ENCODE measurements around the gene CARD10. TPM values are rescaled to one million over a fixed set of nuclear protein-coding genes. Genes with fewer than 3 reads are reported as not detected.

CARD10 gene
- polyA plus RNA-seq, 1 donor from 2014 or later: 0.36 TPM

GRCh38 chr22:37462436-37462835 lies 56.8 kb downstream of the CARD10 start:
- Histone ChIP-seq H3K36me3 (ENCODE audit: insufficient read depth, low read length) (no peaks in the 10 kb centered on the region), H3K27me3 (ENCODE audit: insufficient read depth, low read depth, low read length) (no peaks in the 10 kb centered on the region), H3K4me3 (ENCODE audit: low read length) (no peak overlapping the region), H3F3A (ENCODE audit: insufficient read depth, low read length, poor library complexity, severe bottlenecking) (no peaks in the 10 kb centered on the region), H3K9me2 (ENCODE audit: insufficient read depth, low read length) (no peaks in the 10 kb centered on the region), H3K9ac (ENCODE audit: low read length) (no peak overlapping the region), H3K9me3 (ENCODE audit: low read length) (no peaks in the 10 kb centered on the region), H3K4me2 (ENCODE audit: low read length) (no peak overlapping the region), H4K20me1 (ENCODE audit: insufficient read depth) (no peaks in the 10 kb centered on the region), H3K27ac (ENCODE audit: low read length) (no peak overlapping the region), H2AFZ (ENCODE audit: low read depth, low read length) (no peak overlapping the region), H3K79me2 (replicated peaks; ENCODE audit: insufficient read depth, low read length) (no peaks in the 10 kb centered on the region)
- TF ChIP-seq EP300 (conservative IDR thresholded peaks at IDR 0.05; ENCODE audit: poor library complexity, severe bottlenecking): no peak
- TF ChIP-seq TAF1 (IDR thresholded peaks at IDR 0.05; ENCODE audit: low read depth): no peak
- no peak for TF ChIP-seq EZH2 (IDR thresholded peaks at IDR 0.05; ENCODE audit: borderline replicate concordance, insufficient read depth, low read length, poor library complexity, severe bottlenecking)
- TF ChIP-seq RAD21 (conservative IDR thresholded peaks at IDR 0.05): no peak
- TF ChIP-seq MXI1 (conservative IDR thresholded peaks at IDR 0.05; ENCODE audit: poor library complexity, severe bottlenecking): no peak
- TF ChIP-seq CTCF (IDR thresholded peaks at IDR 0.05; ENCODE audit: poor library complexity, severe bottlenecking): no peak
- no peak for TF ChIP-seq SMC3 (conservative IDR thresholded peaks at IDR 0.05; ENCODE audit: poor library complexity)
- TF ChIP-seq REST (IDR thresholded peaks at IDR 0.05; ENCODE audit: borderline replicate concordance): no peak

- no peak overlapping the region for H3K4me2 ChIP-seq (ENCODE audit: low read length)
- H3K36me3 ChIP-seq (ENCODE audit: insufficient read depth, low read length): no peaks in the 10 kb centered on the region
- no peaks in the 10 kb centered on the region for H3K9me2 ChIP-seq (ENCODE audit: insufficient read depth, low read length)
- H2AFZ ChIP-seq (ENCODE audit: low read depth, low read length): no peak overlapping the region
- no peak overlapping the region for H3K27ac ChIP-seq (ENCODE audit: low read length)
- H3K27me3 ChIP-seq (ENCODE audit: insufficient read depth, low read depth, low read length): no peaks in the 10 kb centered on the region
- no peak overlapping the region for H3K4me3 ChIP-seq (ENCODE audit: low read length)
- no peaks in the 10 kb centered on the region for H3F3A ChIP-seq (ENCODE audit: insufficient read depth, low read length, poor library complexity, severe bottlenecking)
- H3K79me2 ChIP-seq (replicated peaks; ENCODE audit: insufficient read depth, low read length): no peaks in the 10 kb centered on the region
- no peaks in the 10 kb centered on the region for H3K9me3 ChIP-seq (ENCODE audit: low read length)
- H4K20me1 ChIP-seq (ENCODE audit: insufficient read depth): no peaks in the 10 kb centered on the region
- no peak overlapping the region for H3K9ac ChIP-seq (ENCODE audit: low read length)
- TF ChIP-seq RAD21 (conservative IDR thresholded peaks at IDR 0.05): no peak
- no peak for TF ChIP-seq SMC3 (conservative IDR thresholded peaks at IDR 0.05; ENCODE audit: poor library complexity)
- no peak for TF ChIP-seq MXI1 (conservative IDR thresholded peaks at IDR 0.05; ENCODE audit: poor library complexity, severe bottlenecking)
- TF ChIP-seq TAF1 (IDR thresholded peaks at IDR 0.05; ENCODE audit: low read depth): no peak
- no peak for TF ChIP-seq CTCF (IDR thresholded peaks at IDR 0.05; ENCODE audit: poor library complexity, severe bottlenecking)
- TF ChIP-seq EP300 (conservative IDR thresholded peaks at IDR 0.05; ENCODE audit: poor library complexity, severe bottlenecking): no peak
- no peak for TF ChIP-seq POLR2AphosphoS5 (IDR thresholded peaks at IDR 0.05)
- no peak for TF ChIP-seq EZH2 (IDR thresholded peaks at IDR 0.05; ENCODE audit: borderline replicate concordance, insufficient read depth, low read length, poor library complexity, severe bottlenecking)
- TF ChIP-seq REST (IDR thresholded peaks at IDR 0.05; ENCODE audit: borderline replicate concordance): no peak
Observed at GRCh38 chr22:37461961-37462360, 57.3 kb downstream of the CARD10 start.
